IMR-90 (cell line): ENCODE results near the gene GGT5.

Experiments used
- CEBPB ChIP-seq: IDR thresholded peaks from 2 replicates; pipeline ENCODE4 v1.6.1; 2012; ENCODE audit warnings: low read depth, low read length, improper control_type of control experiment
- FOS ChIP-seq: fragments of 150-350 bp; IDR thresholded peaks from 2 replicates; pipeline ENCODE4 v1.6.1; 2016; ENCODE audit warnings: low read depth, low read length
- MAFK ChIP-seq: IDR thresholded peaks from 2 replicates; pipeline ENCODE4 v1.6.1; 2012; ENCODE audit warnings: low read depth, low read length, improper control_type of control experiment
- POLR2A ChIP-seq: IDR thresholded peaks from 2 replicates; pipeline ENCODE4 v1.6.1; 2012; ENCODE audit warnings: mild to moderate bottlenecking, low read depth, low read length
- RAD21 ChIP-seq: IDR thresholded peaks from 2 replicates; pipeline ENCODE4 v1.6.1; 2012; ENCODE audit warnings: low read length, improper control_type of control experiment
- RFX5 ChIP-seq: IDR thresholded peaks from 2 replicates; pipeline ENCODE4 v1.8.0; 2012; ENCODE audit warnings: low read depth, mild to moderate bottlenecking, low read length, moderate library complexity
- TF ChIP-seq, protein P1 (sequence below): conservative IDR thresholded peaks from 2 replicates; pipeline ENCODE4 v1.5.1; 2012; ENCODE audit warnings: mild to moderate bottlenecking, low read depth, low read length, improper control_type of control experiment

DNA sequence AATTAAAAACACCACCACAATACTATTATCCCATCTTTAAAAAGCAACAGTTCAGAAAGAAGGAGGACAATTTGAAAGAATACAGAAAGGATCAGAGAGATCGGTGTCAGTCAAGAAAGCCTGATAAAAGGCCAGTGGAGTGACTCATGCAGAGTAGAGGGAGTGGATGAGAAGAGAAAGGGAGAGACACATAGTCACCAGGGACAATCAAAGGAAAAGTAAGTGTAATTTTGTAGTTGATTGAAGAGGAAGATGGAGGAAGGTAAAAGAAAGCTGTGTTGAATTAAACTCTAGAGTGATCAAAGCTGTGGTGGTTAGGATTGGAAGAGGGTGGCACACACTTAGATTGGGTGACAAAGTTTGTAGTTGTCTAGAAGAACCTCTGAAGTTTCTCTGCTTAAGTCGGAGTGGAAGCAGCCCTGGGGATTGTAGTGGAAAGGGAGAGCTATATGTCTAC lies 39.9 kb upstream of the GGT5 start:
- TF ChIP-seq CEBPB (no peak), RAD21 (no peak), MAFK (no peak), POLR2A (no peak), FOS (peak; percentile 30; the same call in 1 of the 2 replicates), RFX5 (no peak)
- TF ChIP-seq, protein P1, sequence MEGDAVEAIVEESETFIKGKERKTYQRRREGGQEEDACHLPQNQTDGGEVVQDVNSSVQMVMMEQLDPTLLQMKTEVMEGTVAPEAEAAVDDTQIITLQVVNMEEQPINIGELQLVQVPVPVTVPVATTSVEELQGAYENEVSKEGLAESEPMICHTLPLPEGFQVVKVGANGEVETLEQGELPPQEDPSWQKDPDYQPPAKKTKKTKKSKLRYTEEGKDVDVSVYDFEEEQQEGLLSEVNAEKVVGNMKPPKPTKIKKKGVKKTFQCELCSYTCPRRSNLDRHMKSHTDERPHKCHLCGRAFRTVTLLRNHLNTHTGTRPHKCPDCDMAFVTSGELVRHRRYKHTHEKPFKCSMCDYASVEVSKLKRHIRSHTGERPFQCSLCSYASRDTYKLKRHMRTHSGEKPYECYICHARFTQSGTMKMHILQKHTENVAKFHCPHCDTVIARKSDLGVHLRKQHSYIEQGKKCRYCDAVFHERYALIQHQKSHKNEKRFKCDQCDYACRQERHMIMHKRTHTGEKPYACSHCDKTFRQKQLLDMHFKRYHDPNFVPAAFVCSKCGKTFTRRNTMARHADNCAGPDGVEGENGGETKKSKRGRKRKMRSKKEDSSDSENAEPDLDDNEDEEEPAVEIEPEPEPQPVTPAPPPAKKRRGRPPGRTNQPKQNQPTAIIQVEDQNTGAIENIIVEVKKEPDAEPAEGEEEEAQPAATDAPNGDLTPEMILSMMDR = no peak
